ENCODE measurements around the gene CFAP61. TPM values are rescaled to one million over a fixed set of nuclear protein-coding genes. Genes with fewer than 3 reads are reported as not detected.
A peak's percentile ranks its signal among the peaks of the same experiment; 100 is the strongest.
"Not testable (repeated sequence)": the region's sequence is repeated elsewhere in the genome, so short reads cannot be mapped to it uniquely, and the experiment has no call there.

CFAP61 gene
- total RNA-seq, 1 donor from 2014 or later = not detected

DNA sequence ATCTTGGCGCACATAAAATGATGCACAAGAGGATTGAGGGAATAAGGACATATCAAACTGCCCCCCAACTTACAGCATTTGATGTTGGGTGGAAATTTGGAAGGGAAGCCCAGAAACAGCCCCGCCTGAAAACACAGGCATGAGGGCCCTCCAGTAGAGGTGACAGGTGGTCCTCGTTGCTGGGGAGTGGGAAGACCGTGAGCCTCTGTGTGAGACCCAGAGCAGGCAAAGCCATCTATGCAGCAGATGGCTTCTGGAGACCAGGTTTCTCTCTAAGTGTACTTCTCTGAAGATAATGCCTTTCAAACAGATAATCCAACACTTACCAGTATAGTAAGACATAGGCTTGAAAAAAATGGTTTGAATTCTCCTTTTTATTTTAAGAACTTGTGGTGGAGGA, 183.3 kb downstream of the CFAP61 start:
- TF ChIP-seq, protein P1, sequence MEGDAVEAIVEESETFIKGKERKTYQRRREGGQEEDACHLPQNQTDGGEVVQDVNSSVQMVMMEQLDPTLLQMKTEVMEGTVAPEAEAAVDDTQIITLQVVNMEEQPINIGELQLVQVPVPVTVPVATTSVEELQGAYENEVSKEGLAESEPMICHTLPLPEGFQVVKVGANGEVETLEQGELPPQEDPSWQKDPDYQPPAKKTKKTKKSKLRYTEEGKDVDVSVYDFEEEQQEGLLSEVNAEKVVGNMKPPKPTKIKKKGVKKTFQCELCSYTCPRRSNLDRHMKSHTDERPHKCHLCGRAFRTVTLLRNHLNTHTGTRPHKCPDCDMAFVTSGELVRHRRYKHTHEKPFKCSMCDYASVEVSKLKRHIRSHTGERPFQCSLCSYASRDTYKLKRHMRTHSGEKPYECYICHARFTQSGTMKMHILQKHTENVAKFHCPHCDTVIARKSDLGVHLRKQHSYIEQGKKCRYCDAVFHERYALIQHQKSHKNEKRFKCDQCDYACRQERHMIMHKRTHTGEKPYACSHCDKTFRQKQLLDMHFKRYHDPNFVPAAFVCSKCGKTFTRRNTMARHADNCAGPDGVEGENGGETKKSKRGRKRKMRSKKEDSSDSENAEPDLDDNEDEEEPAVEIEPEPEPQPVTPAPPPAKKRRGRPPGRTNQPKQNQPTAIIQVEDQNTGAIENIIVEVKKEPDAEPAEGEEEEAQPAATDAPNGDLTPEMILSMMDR (IDR thresholded peaks at IDR 0.05) = no peak
- no peaks in the 10 kb centered on the region for H3K27me3 ChIP-seq
- no peaks in the 10 kb centered on the region for H3K36me3 ChIP-seq
- DNase-seq (ENCODE audit: low spot score in 2 of 2) = no peak
- no peak overlapping the region for H3K27ac ChIP-seq
- intact Hi-C loops (cut with DNase I) = loop anchor here (5.0 kb wide), 1 partner anchor 98 kb away; no protein-coding TSS in a partner anchor
- no peak overlapping the region for H3K4me3 ChIP-seq
- H3K4me1 ChIP-seq = no peaks in the 10 kb centered on the region
- no peaks in the 10 kb centered on the region for H3K9me3 ChIP-seq

DNA sequence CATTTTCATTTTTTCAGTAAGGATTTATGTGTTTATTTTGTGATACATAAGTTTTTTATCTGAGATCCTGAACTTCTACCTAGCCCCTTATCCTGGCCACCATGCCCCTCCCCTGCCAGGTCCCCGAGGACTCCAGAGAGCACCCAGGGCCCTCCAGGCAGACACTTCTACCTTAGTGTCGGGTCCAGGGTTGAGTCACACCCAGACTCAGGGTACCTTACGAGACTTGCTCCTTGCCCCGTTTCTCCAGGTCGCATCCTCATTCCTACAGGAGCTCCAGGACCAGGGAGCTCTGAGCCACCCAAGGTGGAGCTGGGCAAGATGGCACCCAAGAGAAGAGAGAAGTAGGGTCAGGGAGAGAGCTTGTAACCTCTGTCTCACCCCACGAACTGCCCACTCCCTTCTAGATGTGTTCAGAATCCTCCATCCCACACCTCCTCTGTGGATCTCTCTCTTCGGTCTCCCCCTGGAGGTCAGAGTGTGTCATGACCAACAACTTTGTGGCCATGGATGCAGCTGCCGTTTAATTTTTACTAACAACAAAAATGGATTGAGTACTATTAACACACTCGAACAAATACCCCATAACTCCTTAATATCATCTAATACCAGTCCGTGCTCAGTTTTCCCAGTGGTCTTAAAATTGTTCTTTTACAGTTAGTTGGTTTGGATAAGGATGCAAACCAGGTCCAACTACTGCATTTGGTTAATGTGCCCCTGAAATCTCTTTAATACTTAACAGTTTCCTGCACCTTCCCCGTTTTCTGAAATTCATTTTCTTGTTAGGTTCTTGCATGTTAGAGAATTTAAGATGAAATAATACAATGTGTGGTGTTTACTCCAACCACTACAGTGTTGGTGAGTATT, 185.0 kb downstream of the CFAP61 start:
- no peaks in the 10 kb centered on the region for H3K9me3 ChIP-seq
- H3K4me3 ChIP-seq = no peak overlapping the region
- no peak overlapping the region for H3K27ac ChIP-seq
- peak in 1 of 2 donors; percentile 66 for DNase-seq (ENCODE audit: low spot score in 2 of 2)
- intact Hi-C loops (cut with DNase I) = loop anchor here (1.0 to 5.0 kb wide), 2 partner anchors 100 to 153 kb away; no protein-coding TSS in a partner anchor
- TF ChIP-seq, protein P1 (IDR thresholded peaks at IDR 0.05) = peak; percentile 41 to 64 (median 58)
- H3K4me1 ChIP-seq = no peaks in the 10 kb centered on the region
- no peaks in the 10 kb centered on the region for H3K27me3 ChIP-seq
- H3K36me3 ChIP-seq = no peaks in the 10 kb centered on the region

DNA sequence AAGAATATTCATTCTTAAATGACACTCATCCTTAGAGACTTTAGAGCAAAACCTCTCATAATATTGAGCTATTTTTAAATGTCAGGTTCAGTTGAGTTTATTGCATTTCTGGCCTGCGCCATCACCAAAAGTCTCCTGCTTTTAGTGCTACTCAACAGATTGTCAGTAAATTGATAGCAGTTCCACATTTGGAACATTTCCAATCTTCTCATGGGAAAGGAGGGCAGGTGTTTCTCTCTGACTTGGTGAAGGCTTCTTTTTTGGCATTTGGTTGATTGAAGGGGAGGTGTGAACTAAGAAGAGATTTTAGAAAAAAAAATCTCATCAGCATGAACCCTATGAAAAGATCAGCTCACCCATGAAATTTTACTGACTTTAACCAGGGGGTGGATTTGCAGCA, 189.6 kb downstream of the CFAP61 start:
- TF ChIP-seq, protein P1 (IDR thresholded peaks at IDR 0.05) = no peak
- Histone ChIP-seq H3K36me3 (no peaks in the 10 kb centered on the region), H3K27ac (no peak overlapping the region), H3K27me3 (no peaks in the 10 kb centered on the region), H3K4me3 (no peak overlapping the region), H3K9me3 (no peaks in the 10 kb centered on the region), H3K4me1 (no peaks in the 10 kb centered on the region)
- no peak for DNase-seq (ENCODE audit: low spot score in 2 of 2)
- intact Hi-C loops (cut with DNase I) = no loop called here

DNA sequence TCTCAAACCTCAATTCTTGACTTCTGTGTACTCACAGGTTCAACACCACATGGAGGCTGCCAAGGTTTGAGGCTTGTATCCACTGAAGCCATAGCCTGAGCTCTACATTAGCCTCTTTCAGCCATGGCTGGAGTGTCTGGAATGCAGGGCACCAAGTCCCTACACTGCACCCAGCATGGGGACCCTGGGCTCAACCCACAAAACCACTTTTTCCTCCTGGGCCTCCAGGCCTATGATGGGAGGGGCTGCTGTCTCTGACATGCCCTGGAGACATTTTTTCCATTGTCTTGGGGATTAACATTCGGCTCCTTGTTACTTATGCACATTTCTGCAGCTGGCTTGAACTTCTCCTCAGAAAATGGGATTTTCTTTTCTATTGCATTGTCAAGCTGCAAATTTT, 192.1 kb downstream of the CFAP61 start:
- H3K4me3 ChIP-seq; H3K36me3 ChIP-seq; H3K27me3 ChIP-seq; DNase-seq (ENCODE audit: low spot score in 2 of 2); H3K27ac ChIP-seq; H3K4me1 ChIP-seq; intact Hi-C loops (cut with DNase I); H3K9me3 ChIP-seq: not testable (repeated sequence)

DNA sequence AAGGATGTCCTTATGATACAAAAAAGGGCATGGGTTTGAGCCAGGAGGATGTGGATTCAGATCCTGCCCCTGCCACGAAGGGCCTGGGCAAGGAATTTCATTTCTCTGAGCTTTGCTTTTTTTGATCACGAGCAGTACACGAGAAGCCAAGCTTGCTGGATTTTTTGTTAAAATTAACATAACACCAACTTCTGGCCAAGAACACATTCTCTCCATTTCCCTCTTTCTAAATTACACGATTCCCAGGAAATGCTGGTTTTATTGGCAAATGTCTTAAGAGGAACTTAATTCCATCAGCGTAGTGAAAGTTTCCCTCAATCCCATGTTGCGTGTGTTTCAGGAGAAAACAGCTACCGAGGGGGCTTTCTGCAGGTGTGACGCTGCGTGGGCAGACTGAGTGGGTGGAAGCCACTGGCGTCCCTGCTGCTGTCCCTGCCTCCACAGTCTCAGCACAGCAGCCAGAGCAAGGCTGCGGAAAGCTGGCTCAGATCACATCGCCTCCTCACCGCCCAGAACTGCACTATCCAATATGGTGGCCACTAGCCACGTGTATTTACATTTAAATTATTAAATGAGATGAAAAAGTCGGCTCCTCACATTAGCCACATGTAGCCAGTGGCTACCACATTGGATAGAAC, 194.8 kb downstream of the CFAP61 start:
- no peak for DNase-seq (ENCODE audit: low spot score in 2 of 2)
- no peak overlapping the region for H3K27ac ChIP-seq
- H3K9me3 ChIP-seq = no peaks in the 10 kb centered on the region
- H3K36me3 ChIP-seq = no peaks in the 10 kb centered on the region
- intact Hi-C loops (cut with DNase I) = no loop called here
- H3K4me1 ChIP-seq = no peaks in the 10 kb centered on the region
- TF ChIP-seq, protein P1 (IDR thresholded peaks at IDR 0.05) = no peak
- H3K4me3 ChIP-seq = no peak overlapping the region
- H3K27me3 ChIP-seq = no peaks in the 10 kb centered on the region

DNA sequence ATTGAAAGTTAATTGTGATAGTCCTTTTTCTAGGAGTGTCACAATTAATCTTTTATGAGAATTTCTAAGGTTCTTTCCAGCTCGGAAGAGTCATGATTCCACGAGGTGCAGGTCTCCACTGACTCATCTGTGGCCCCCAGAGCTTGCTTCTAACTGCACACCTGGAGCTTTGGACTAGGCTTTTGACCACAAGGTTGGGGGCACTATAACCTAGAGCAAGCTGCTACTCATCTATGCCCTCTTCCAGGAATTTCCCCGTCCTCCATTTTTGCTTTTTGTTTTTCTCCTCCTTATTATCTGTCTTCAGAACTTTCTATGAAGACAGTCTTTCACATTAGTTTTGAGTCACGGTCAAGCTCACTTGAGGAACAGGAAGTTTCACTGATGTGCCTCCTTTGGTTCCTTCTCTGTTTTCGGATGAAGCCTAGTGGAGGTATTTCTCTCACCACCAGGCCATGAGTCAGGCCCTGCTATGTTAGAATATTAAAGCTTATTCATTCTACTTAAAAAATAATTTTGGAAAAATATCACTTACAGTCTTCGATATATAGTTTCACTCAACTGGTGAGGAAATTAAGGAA, 196.4 kb downstream of the CFAP61 start:
- TF ChIP-seq, protein P1 (IDR thresholded peaks at IDR 0.05) = no peak
- Histone ChIP-seq H3K27me3 (no peaks in the 10 kb centered on the region), H3K27ac (no peak overlapping the region), H3K36me3 (no peaks in the 10 kb centered on the region), H3K4me1 (no peaks in the 10 kb centered on the region), H3K9me3 (no peaks in the 10 kb centered on the region), H3K4me3 (no peak overlapping the region)
- intact Hi-C loops (cut with DNase I) = no loop called here
- DNase-seq (ENCODE audit: low spot score in 2 of 2) = no peak

All from ascending aorta (tissue), 2 donors.